GM19467 (cell line): Measurements from ENCODE around the gene RNF150.

Source experiments
- ATAC-seq: cut with Tn5 transposase; IDR thresholded peaks from one replicate; pipeline ENCODE4 v1.9.1; 2021; ENCODE audit warnings: mild to moderate bottlenecking, moderate library complexity; ENCODE audit not compliant: unreplicated experiment

Gene RNF150

DNA sequence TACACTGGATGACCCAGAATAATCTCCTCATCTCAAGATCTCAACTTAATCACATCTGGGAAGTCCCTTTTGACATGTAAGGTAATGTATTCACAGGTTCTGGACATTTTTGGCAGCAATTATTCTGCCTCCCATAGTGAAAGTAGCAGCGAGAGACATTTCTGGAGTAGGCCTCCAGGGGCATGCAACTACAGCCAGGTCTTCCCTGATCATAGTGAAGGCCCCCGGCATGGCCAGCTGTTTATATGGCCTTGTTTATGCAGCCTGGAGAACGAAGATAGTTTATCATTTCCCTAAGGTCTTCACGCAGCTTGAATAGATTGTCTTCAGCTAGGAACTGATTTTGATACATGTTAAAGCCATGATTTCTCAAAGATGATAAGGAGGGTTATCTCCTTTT is 139.9 kb downstream of the RNF150 start:
- ATAC-seq: no peak

GRCh38 chr4:140989944-140990343 is 143.3 kb downstream of the RNF150 start:
- ATAC-seq: no peak

DNA sequence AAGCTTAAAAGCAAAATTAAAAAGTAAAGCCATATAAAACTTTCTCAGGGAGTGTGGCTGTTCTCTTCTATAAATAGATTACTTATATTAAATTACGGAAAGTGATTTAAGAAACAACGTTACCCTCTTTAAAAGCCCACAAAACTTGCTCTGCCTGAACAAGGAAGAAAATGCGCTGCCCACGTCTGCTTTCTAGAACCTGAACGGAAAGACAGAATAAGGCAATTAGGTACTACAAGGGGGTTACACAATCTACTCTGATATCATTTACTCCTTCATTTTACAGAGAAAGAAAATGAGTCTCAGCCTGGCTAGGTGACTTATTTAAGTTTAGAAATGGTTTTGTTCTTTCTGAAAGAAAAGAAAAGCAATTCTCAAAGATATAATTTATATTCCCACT is 147.2 kb downstream of the RNF150 start:
- no peak for ATAC-seq

GRCh38 chr4:140982613-140983340 is 150.5 kb downstream of the RNF150 start:
- ATAC-seq: no peak

- no peak for ATAC-seq
Measured at GRCh38 chr4:140980426-140981200, 152.7 kb downstream of the RNF150 start.

DNA sequence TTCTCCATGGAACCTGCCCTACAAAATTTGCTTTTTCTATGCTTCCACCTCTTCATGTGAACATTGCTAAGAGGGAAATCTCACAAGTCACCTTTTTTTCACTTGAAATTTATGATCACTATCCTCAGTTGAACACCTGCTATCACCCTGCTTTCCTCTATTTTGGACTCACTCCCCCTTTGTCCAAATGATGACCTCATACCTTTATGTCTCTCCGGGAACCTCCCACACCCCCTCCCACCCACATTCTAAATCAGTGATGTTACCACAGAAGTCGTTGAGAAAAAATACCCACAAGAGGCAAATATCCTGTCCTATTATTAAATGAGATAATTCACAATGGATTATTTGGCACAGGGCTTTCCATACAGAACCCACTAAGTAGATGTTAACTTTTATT is 156.5 kb downstream of the RNF150 start:
- no peak for ATAC-seq

DNA sequence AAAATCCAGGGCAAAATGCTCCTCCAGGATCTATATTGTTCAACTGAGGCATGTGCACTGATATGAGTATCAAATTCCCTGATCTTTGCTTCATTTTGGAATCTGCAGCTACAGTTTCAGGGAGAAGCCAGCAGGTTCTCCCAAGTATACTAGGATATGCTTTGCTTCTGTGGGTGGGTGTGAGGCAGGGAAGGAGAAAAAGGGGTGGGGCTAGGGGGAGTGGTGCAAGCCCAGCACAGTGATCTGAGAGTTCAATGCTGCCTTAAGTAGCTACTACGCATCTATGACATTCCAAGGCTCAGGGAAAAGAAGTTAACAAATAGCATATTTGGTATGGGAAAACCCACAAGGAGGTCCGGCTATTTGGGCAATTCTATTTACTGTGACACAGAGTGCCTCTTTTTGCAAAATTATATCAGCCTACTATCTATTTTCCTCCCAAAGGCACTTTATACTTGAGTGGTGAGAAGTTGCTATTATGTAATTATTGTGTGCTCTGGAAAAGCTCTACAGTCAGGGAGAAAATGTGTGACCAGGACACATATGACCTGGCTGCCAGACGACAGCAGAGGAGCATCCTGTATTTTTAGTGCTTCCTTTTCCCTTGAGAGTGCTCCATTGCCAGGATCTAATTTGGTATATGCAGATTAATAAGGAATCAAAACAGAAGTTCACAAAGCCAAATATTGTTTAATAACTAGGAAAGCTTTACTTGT is 162.0 kb downstream of the RNF150 start:
- ATAC-seq: no peak

- no peak for ATAC-seq
Measured at GRCh38 chr4:140969296-140969695, 164.0 kb downstream of the RNF150 start.

- ATAC-seq: no peak
Measured at GRCh38 chr4:140968371-140968770, 164.9 kb downstream of the RNF150 start.

GRCh38 chr4:140963883-140964282 is 169.4 kb downstream of the RNF150 start:
- ATAC-seq: no peak

DNA sequence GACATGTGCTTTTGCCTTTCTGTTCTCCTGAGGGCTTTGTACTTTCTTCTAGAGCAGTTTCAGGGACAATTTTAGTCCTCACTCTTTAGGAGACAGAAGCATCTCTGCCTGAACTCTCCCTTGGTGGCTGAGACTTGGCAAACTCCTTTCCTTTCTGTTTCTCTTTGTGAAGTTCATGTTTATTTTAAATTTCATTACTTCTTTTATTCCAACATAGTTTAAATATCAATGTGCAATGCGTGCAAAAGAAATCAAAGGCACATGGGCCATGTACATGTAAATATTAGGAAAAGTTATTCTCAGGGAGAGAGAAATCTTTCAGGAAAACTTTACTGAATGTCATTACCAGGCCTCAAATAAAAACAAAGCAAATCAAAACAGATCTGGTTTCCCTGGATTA is 177.6 kb downstream of the RNF150 start:
- no peak for ATAC-seq

DNA sequence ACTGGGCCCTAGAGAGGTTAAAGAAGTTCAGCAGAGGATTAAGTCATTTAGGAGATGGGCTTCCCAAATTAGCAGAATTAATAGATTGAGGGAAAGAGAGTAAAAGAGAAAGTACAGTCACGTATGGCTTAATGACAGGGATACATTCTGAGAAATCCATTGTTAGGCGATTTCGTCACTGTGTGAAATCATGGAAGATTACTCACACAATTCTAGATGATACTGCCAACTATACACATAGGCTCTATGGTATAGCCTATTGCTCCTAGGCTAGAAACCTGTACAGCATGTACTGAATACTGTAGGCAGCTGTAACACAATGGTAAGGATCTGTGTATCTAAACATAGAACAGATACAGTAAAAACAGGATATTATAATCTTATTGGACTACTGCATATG is 180.6 kb downstream of the RNF150 start:
- ATAC-seq: no peak

DNA sequence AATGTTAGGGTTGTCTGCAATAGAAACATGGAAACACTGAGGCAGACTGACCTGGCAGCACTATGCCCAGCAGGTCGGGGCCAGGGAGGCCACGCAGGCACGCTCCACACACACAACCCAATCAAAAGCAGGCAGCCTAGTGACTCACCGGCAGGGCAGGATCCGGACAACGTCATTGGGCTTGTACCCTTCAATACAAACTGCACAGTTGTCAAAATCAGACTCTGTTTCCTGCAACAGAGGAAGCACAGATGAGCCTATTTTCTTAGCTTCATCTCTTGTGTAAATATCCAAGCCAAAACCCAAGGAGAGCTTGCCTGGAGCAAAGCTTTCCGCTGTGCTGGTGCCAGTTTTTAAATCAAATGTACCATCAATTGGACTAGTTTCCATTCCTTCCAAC is 185.8 kb downstream of the RNF150 start:
- no peak for ATAC-seq

DNA sequence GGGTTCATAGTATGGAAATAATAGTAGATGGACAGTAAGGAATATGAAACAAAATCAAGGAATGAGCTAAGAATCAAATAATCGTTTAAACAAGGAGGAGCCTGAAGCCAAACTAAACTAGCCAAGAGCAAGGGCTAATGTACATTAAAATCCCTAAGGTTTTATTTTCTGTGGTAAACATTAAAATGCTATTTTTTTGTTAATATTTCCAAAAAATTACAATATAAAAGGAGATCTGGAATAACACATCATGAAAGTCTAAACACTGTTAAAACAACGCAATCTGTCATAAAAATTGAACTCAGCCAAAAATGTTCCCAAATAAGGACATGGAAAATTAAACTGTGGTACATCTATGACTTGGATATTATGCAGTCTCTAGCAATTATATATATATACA is 188.2 kb downstream of the RNF150 start:
- no peak for ATAC-seq

GRCh38 chr4:140944572-140944971 is 188.7 kb downstream of the RNF150 start:
- no peak for ATAC-seq

DNA sequence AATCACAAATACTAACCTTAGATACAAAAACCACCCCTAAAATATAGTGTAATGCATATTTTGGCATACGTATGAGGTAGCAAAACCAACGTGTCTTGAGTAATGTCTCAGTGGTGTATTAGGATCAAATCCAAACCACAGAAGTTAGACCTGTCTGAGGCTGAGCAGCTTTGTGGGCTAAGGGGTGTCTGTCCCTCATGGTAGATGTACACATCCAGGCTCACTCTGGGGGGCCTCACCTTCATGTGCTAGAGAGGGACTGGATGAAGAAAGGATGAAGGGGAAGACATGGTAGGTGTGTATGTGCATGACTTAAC is 189.1 kb downstream of the RNF150 start:
- ATAC-seq: no peak

GRCh38 chr4:140943486-140944198 is 189.6 kb downstream of the RNF150 start:
- no peak for ATAC-seq

- no peak for ATAC-seq
Measured at GRCh38 chr4:140940589-140940988, 192.7 kb downstream of the RNF150 start.

DNA sequence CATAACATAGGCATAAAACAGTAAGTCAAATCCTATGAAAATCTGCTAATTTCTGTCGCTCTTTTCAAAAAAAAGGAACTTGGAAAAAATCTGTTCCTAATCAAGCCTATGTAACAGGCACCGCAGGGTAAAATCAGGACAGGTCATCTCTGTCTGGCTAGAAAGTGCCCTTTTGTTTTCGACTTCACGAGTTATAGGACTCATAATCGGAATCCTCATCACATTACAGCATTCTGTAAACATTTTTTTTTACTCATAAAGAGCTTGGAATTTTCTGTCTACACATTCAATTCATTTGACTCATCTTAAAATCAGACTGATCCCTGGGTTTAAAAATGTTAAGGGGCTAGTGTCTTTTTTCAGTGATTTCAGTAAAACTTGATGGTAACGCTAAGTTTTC is 195.4 kb downstream of the RNF150 start:
- no peak for ATAC-seq

DNA sequence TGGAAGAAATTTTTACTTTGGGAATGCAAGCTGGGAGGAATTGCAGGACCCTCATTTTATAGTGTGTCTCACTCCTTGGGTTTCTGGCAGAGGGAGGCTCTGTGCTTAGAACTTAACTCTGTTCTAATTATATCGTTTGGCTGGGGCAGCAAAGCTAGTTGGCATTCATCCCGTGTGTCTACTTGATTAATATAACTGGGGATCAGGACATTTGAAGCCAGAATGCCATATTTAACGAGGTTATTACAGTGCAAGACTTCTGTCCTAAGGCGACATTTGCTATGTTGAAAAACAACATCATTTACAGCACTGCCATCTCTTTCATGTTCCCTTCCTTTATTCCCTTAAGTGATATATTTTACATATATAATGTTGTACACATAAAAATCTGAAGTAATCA is 198.0 kb downstream of the RNF150 start:
- no peak for ATAC-seq

GRCh38 chr4:140932501-140933045 is 200.7 kb downstream of the RNF150 start:
- no peak for ATAC-seq
